HCT116 (cell line): ENCODE measurements around the gene HAO2.

Source experiments
- CTCF ChIP-seq, 3 experiments: fragments of 200-600 bp in 1 of 3; sonication (generic) in 1 of 3; IDR thresholded peaks in 2 of 3; conservative IDR thresholded peaks in 1 of 3; 2 replicates each; pipeline ENCODE4 v1.5.1; 2012 to 2017; ENCODE audit warnings: low read depth in 2 of 3, low read length in 2 of 3, antibody characterized with exemption in 1 of 3, borderline replicate concordance in 1 of 3, control low read depth in 1 of 3, mild to moderate bottlenecking in 1 of 3, mixed read lengths in 1 of 3, mixed run types in 1 of 3, moderate library complexity in 1 of 3; ENCODE audit not compliant: insufficient read depth in 1 of 3
- EGR1 ChIP-seq: IDR thresholded peaks from 2 replicates; pipeline ENCODE4 v1.6.1; 2012; ENCODE audit warnings: low read depth
- POLR2A ChIP-seq: IDR thresholded peaks from 2 replicates; pipeline ENCODE4 v1.7.0; 2011; ENCODE audit warnings: borderline replicate concordance; ENCODE audit not compliant: insufficient read depth, insufficient read length; ENCODE audit errors: extremely low read depth
- POLR2AphosphoS5 ChIP-seq: IDR thresholded peaks from 2 replicates; pipeline ENCODE4 v1.6.1; 2011; ENCODE audit warnings: mild to moderate bottlenecking, low read depth, low read length, moderate library complexity
- RAD21 ChIP-seq: IDR thresholded peaks from 2 replicates; pipeline ENCODE4 v1.6.1; 2012; ENCODE audit warnings: low read depth, mild to moderate bottlenecking
- REST ChIP-seq: IDR thresholded peaks from 2 replicates; pipeline ENCODE4 v1.6.1; 2012; ENCODE audit warnings: low read depth
- ZFX ChIP-seq: fragments of 450-650 bp; IDR thresholded peaks from 2 replicates; pipeline ENCODE4 v1.6.1; 2017

GRCh38 chr1:119351997-119352396, 16.6 kb upstream of the HAO2 start:
- TF ChIP-seq REST = no peak
- TF ChIP-seq CTCF (IDR thresholded peaks at IDR 0.05 in 2 of 3, conservative IDR thresholded peaks at IDR 0.05 in 1 of 3; ENCODE audit: borderline replicate concordance in 1 of 3, insufficient read depth in 1 of 3, low read depth in 2 of 3, low read length in 2 of 3) = no peak
- TF ChIP-seq POLR2A = no peak
- no peak for TF ChIP-seq ZFX
- no peak for TF ChIP-seq POLR2AphosphoS5
- TF ChIP-seq EGR1 = no peak
- no peak for TF ChIP-seq RAD21
